Fibroblast of pulmonary artery (primary cell): ENCODE data around the gene PLEKHA1.

Experiments used
- DNase-seq: peaks from one replicate; pipeline ENCODE4 v3.0.0-alpha.2; 2010; ENCODE audit warnings: low read depth
- H3K4me3 ChIP-seq: replicated peaks from 2 replicates; pipeline ENCODE4 v1.5.1; 2011; ENCODE audit warnings: low read depth, mild to moderate bottlenecking, control low read depth, low read length, moderate library complexity
- CTCF ChIP-seq: IDR thresholded peaks from 2 replicates; pipeline ENCODE4 v1.5.1; 2011; ENCODE audit warnings: mild to moderate bottlenecking, control low read depth, low read length, inconsistent platforms; ENCODE audit errors: missing control alignments

The PLEKHA1 gene

GRCh38 chr10:122375679-122376160, 1.2 kb downstream of the PLEKHA1 start:
- TF ChIP-seq CTCF, result no peak
- no peak for DNase-seq

GRCh38 chr10:122376364-122376961, 2.0 kb downstream of the PLEKHA1 start:
- no peak for DNase-seq
- TF ChIP-seq CTCF, result no peak
- no peak overlapping the region for H3K4me3 ChIP-seq

More at GRCh38 chr10:122375679-122376160, 1.2 kb downstream of the PLEKHA1 start:
- peak overlapping the region; percentile 79 for H3K4me3 ChIP-seq

GRCh38 chr10:122379041-122379440, 4.5 kb downstream of the PLEKHA1 start:
- H3K4me3 ChIP-seq, result no peak overlapping the region
- TF ChIP-seq CTCF, result no peak
- no peak for DNase-seq

DNA sequence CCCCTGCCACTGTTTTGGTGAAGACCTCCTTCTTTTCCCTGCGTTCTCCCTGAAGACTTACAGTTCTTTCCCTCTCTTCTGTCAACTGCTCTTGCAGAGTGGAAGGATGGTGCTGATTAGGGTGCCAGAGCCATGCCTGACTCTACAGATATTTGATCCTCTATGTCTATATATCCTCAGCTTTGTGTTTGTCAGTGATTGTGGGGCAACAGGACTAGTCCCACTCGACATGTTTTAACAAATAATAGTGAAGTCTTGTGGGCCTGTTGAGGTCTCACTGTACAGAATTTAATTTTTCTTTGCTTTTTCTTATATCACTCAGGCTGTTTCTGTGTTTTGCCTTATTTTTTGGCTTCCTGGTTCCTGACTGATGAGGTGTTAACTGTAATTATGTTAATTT, 5.0 kb downstream of the PLEKHA1 start:
- no peak for DNase-seq
- no peak for TF ChIP-seq CTCF
- H3K4me3 ChIP-seq, result no peak overlapping the region

- DNase-seq, result no peak
- no peak for TF ChIP-seq CTCF
- no peak overlapping the region for H3K4me3 ChIP-seq
These were observed 6.2 kb downstream of the PLEKHA1 start for GRCh38 chr10:122380703-122381102.

DNA sequence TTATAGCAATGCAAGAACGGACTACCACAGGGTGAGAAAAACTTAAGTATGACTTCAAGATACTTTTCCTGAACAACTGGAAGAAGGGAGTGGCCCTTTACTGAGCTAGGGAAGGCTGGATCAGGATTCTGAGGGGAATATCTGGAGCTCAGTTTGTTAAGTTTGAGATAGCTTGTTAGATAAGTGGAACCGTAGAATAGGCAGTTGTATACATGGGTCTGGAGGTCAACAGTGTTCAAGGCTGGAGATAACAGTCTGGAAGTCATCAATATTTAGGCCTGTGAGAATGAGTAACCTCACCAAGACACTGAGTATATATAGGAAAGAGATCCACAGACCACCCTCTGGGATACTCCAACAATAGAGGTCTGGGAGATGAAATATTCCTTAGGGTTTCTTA, 7.2 kb downstream of the PLEKHA1 start:
- no peak overlapping the region for H3K4me3 ChIP-seq
- no peak for DNase-seq
- no peak for TF ChIP-seq CTCF

DNA sequence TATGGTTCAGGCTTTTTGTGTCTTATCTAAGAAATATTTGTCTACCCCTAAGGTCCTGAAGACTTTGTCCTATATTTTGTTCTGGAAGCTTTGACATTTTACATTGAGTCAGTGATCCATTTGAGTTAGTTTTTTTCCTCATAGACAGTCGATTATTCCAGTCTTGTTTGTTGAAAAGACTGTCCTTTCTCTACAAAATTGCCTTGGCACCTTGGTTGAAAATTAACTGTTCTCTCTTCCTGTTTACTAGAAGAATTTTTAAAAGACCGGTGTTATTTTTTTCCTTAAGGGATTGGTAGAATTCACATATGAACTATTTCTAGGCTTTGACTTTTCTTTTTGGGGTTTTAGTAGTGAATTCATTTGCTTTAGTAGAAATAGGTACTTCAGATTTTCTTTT, 12.0 kb downstream of the PLEKHA1 start:
- no peak for DNase-seq
- TF ChIP-seq CTCF, result no peak
- H3K4me3 ChIP-seq, result no peak overlapping the region
